ENCODE data around the gene OR1J4.

DNA sequence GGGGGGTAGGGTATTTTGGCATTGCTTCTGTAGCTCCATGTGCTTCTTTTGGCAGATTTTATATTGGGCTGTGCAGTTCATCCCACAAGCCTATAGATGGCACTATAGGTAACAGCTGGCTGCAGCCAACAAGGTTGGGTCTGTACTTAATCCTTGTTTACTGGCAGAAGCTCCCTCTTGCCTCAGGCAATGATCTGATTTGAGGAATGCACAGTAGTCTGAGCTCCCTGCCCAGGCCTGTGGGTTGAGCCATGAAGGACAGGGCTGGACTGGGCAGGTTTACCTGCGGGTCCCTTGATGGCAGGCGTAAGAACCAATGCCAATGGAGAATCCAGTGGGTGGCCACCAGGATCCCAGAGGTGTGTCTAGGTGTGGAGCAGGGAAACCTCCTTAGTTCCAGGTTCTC lies 20.1 kb upstream of the OR1J4 start:
- TF ChIP-seq CTCF (conservative IDR thresholded peaks at IDR 0.05): peak; percentile 76
- TF ChIP-seq EZH2 (IDR thresholded peaks at IDR 0.05; ENCODE audit: low read depth): no peak

All from PC-9 (cell line).